ENCODE measurements around the gene RUNX1. TPM values are rescaled to one million over a fixed set of nuclear protein-coding genes. Genes with fewer than 3 reads are reported as not detected.
"Not testable (repeated sequence)": the region's sequence is repeated elsewhere in the genome, so short reads cannot be mapped to it uniquely, and the experiment has no call there.

The RUNX1 gene
- polyA plus RNA-seq, 1 of the 3 experiments (the other 2 are of a cell fraction), result 17.1 TPM

DNA sequence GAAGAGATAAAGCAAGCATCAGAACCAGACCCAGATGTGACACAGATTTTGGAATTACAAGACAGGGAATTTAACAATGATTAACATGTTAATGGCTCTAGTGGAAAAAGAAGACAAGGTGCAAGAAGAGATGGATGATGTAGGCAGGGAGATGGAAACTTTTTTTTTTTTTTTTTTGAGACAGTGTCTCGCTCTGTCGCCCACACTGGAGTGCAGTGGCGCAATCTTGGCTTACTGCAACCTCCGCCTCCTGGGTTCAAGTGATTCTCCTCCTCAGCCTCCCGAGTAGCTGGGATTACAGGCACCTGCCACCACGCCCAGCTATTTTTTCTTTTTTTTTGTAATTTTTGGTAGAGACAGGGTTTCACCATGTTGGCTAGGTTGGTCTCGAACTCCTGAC is 244.5 kb downstream of the RUNX1 start:
- peaks cover 18% of the 10 kb centered on the region; the same call in 1 of the 2 replicates for H3K9me3 ChIP-seq
- CTCF ChIA-PET, result interaction anchor here (0.8 to 1.0 kb wide), 2 partner anchors 80 to 85 kb away, joined by 3 to 4 read pairs; no protein-coding TSS in a partner anchor

DNA sequence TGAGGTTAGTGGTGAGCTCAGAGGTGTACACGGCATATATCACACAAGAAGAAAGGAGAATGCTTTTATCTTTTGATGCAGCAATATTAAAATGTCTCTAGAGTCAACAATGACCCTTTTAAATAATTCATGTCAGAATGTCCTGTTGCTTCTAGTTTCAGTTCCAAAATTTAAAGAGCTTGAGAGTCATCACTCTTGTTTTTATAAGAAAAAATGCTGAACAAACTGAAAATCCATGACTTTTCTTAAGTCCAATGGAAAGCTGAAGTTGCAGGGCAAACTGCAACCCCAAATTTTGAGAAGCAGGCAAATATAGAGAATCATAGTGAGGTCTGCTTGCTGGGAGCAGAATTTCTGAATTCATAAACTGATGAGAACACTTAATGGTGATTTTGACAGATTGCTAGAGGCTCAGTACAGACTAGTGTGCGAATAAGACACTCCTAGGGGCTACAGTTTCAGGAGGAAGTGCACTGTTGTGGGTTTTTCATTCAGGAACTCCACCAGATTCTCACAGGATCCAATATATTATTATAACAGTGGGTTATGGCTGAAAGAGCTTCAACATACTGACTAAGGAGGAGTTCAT is 245.2 kb downstream of the RUNX1 start:
- peaks cover 13 to 73% of the 10 kb centered on the region in 2 experiments for H3K36me3 ChIP-seq (replicated peaks in 1 of 2; ENCODE audit: control insufficient read depth in 1 of 2, insufficient read depth in 2 of 2, low read length in 1 of 2)
- H3K9me2 ChIP-seq, result no peaks in the 10 kb centered on the region
- no peak overlapping the region for H2AFZ ChIP-seq (ENCODE audit: low read depth)
- TF ChIP-seq MXI1 (IDR thresholded peaks at IDR 0.05; ENCODE audit: low read depth, low read length), result no peak
- no peak for TF ChIP-seq GATA2 (CRISPR knock-in tag; IDR thresholded peaks at IDR 0.05)
- TF ChIP-seq TEAD4 (IDR thresholded peaks at IDR 0.05; ENCODE audit: borderline replicate concordance, insufficient read depth), result no peak
- TF ChIP-seq, protein P1, sequence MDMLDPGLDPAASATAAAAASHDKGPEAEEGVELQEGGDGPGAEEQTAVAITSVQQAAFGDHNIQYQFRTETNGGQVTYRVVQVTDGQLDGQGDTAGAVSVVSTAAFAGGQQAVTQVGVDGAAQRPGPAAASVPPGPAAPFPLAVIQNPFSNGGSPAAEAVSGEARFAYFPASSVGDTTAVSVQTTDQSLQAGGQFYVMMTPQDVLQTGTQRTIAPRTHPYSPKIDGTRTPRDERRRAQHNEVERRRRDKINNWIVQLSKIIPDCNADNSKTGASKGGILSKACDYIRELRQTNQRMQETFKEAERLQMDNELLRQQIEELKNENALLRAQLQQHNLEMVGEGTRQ (IDR thresholded peaks at IDR 0.05; ENCODE audit: borderline replicate concordance, low read depth, low read length), result no peak
- no peak for TF ChIP-seq GABPA (IDR thresholded peaks at IDR 0.05; ENCODE audit: low read depth)
- no peak for TF ChIP-seq SMC3 (IDR thresholded peaks at IDR 0.05; ENCODE audit: low read depth, low read length)
- no peak for TF ChIP-seq RFX5 (IDR thresholded peaks at IDR 0.05; ENCODE audit: low read length)
- TF ChIP-seq, protein P2, sequence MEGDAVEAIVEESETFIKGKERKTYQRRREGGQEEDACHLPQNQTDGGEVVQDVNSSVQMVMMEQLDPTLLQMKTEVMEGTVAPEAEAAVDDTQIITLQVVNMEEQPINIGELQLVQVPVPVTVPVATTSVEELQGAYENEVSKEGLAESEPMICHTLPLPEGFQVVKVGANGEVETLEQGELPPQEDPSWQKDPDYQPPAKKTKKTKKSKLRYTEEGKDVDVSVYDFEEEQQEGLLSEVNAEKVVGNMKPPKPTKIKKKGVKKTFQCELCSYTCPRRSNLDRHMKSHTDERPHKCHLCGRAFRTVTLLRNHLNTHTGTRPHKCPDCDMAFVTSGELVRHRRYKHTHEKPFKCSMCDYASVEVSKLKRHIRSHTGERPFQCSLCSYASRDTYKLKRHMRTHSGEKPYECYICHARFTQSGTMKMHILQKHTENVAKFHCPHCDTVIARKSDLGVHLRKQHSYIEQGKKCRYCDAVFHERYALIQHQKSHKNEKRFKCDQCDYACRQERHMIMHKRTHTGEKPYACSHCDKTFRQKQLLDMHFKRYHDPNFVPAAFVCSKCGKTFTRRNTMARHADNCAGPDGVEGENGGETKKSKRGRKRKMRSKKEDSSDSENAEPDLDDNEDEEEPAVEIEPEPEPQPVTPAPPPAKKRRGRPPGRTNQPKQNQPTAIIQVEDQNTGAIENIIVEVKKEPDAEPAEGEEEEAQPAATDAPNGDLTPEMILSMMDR (IDR thresholded peaks at IDR 0.05), result no peak
- no peak for TF ChIP-seq NRF1 (IDR thresholded peaks at IDR 0.05; ENCODE audit: low read depth, low read length)
- no peak overlapping the region for H3K4me3 ChIP-seq (ENCODE audit: low read depth in 2 of 2, low read length in 1 of 2)
- POLR2A ChIA-PET, result no interaction called here
- H4K20me1 ChIP-seq (ENCODE audit: insufficient read depth), result no peaks in the 10 kb centered on the region; the same call in 1 of the 2 replicates
- H3K79me2 ChIP-seq (ENCODE audit: insufficient read depth), result peaks cover 76% of the 10 kb centered on the region
- H3K4me2 ChIP-seq, result no peak overlapping the region
- no peak overlapping the region for H3K27ac ChIP-seq (ENCODE audit: low read depth in 2 of 2, low read length in 1 of 2)
- WGBS (ENCODE audit: low lambda C conversion rate), result 97% methylated on average over 2 of the region's 2 CpGs
- no peaks in the 10 kb centered on the region for H3K27me3 ChIP-seq (ENCODE audit: insufficient read depth)
- DNase-seq, result no peak
- peaks cover 6 to 13% of the 10 kb centered on the region in 2 experiments; a peak in 2 of 4 replicates for H3K4me1 ChIP-seq (ENCODE audit: control insufficient read depth in 1 of 2, insufficient read depth in 2 of 2, low read depth in 1 of 2, low read length in 1 of 2)
- H3K9ac ChIP-seq, result no peak overlapping the region
- peaks cover 32% of the 10 kb centered on the region for H3F3A ChIP-seq (replicated peaks; ENCODE audit: insufficient read depth)
- peaks cover 18% of the 10 kb centered on the region; the same call in 1 of the 2 replicates for H3K9me3 ChIP-seq
- CTCF ChIA-PET, result interaction anchor here (0.8 to 1.2 kb wide), 4 partner anchors 15 to 86 kb away, joined by 3 to 4 read pairs (median 4); no protein-coding TSS in a partner anchor

More for the DNA sequence above, 244.5 kb downstream of the RUNX1 start:
- H3K27me3 ChIP-seq (ENCODE audit: insufficient read depth); H4K20me1 ChIP-seq (ENCODE audit: insufficient read depth); POLR2A ChIA-PET; DNase-seq; H3K9me2 ChIP-seq; H3K4me3 ChIP-seq (ENCODE audit: low read depth in 2 of 2, low read length in 1 of 2); H3K27ac ChIP-seq (ENCODE audit: low read depth in 2 of 2, low read length in 1 of 2); H3K9ac ChIP-seq; H2AFZ ChIP-seq (ENCODE audit: low read depth); H3K4me2 ChIP-seq: not testable (repeated sequence)
- Histone ChIP-seq H3K4me1 (ENCODE audit: control insufficient read depth in 1 of 2, insufficient read depth in 2 of 2, low read depth in 1 of 2, low read length in 1 of 2) (peaks cover 11 to 18% of the 10 kb centered on the region in 2 experiments; a peak in 2 of 4 replicates), H3K79me2 (ENCODE audit: insufficient read depth) (peaks cover 74% of the 10 kb centered on the region), H3F3A (replicated peaks; ENCODE audit: insufficient read depth) (peaks cover 39% of the 10 kb centered on the region), H3K36me3 (replicated peaks in 1 of 2; ENCODE audit: control insufficient read depth in 1 of 2, insufficient read depth in 2 of 2, low read length in 1 of 2) (peaks cover 6 to 68% of the 10 kb centered on the region in 2 experiments)
- 93% methylated on average over 7 of the region's 7 CpGs for WGBS (ENCODE audit: low lambda C conversion rate)
